Activated B cell treated with CpG ODN at 0.5 μM for 24 hours (primary cell): ENCODE measurements around the gene ZGPAT. TPM values are rescaled to one million over a fixed set of nuclear protein-coding genes. Genes with fewer than 3 reads are reported as not detected.

Source experiments
- ATAC-seq: fragments of 200-7000 bp; cut with Tn5 transposase; one replicate; pipeline ENCODE4 v1.10.0; 2021; ENCODE audit warnings: low read depth, mild to moderate bottlenecking, moderate library complexity
- CTCF ChIA-PET: fragments of 350-600 bp; sonication (Branson Sonifier 250); formaldehyde crosslinking; loops from one replicate; lab custom pipeline; 2021; ENCODE audit warnings: antibody characterized with exemption; lab: Charles Lee
- POLR2A ChIA-PET: fragments of 350-600 bp; sonication (Branson Sonifier 250); formaldehyde crosslinking; loops from one replicate; lab custom pipeline; 2021; ENCODE audit warnings: antibody characterized with exemption; lab: Charles Lee
- DNase-seq: peaks from one replicate; pipeline ENCODE4 v3.0.0; 2022
- H3K27ac Mint-ChIP-seq: one replicate; pipeline ENCODE4 v1.8.0; 2020; ENCODE audit warnings: mixed read lengths
- H3K27me3 Mint-ChIP-seq: one replicate; pipeline ENCODE4 v1.8.0; 2021; ENCODE audit warnings: mixed read lengths
- H3K36me3 Mint-ChIP-seq: one replicate; pipeline ENCODE4 v1.8.0; 2021; ENCODE audit warnings: low read depth, mixed read lengths
- H3K4me1 Mint-ChIP-seq: one replicate; pipeline ENCODE4 v1.8.0; 2021; ENCODE audit warnings: mixed read lengths
- H3K4me3 Mint-ChIP-seq: one replicate; pipeline ENCODE4 v1.8.0; 2020; ENCODE audit warnings: mild to moderate bottlenecking, mixed read lengths
- H3K9me3 Mint-ChIP-seq: one replicate; pipeline ENCODE4 v1.8.0; 2020; ENCODE audit warnings: mixed read lengths
- intact Hi-C: fragments of 100-400 bp; cut with micrococcal nuclease; formaldehyde crosslinking; loops from one replicate; pipeline ENCODE4 v1.15.1; 2024
- total RNA-seq: library from RNA; stranded (reverse); gene quantifications from 2 replicates; pipeline ENCODE4 v1.2.3, GENCODE V29; 2022
- TF ChIP-seq, protein P1 (sequence below): fragments of 200-600 bp; IDR thresholded peaks from one replicate; pipeline ENCODE4 v1.8.0; 2022; ENCODE audit warnings: antibody characterized with exemption, mild to moderate bottlenecking

ZGPAT gene
- total RNA-seq, 1 donor from 2014 or later, result 44.0 TPM

DNA sequence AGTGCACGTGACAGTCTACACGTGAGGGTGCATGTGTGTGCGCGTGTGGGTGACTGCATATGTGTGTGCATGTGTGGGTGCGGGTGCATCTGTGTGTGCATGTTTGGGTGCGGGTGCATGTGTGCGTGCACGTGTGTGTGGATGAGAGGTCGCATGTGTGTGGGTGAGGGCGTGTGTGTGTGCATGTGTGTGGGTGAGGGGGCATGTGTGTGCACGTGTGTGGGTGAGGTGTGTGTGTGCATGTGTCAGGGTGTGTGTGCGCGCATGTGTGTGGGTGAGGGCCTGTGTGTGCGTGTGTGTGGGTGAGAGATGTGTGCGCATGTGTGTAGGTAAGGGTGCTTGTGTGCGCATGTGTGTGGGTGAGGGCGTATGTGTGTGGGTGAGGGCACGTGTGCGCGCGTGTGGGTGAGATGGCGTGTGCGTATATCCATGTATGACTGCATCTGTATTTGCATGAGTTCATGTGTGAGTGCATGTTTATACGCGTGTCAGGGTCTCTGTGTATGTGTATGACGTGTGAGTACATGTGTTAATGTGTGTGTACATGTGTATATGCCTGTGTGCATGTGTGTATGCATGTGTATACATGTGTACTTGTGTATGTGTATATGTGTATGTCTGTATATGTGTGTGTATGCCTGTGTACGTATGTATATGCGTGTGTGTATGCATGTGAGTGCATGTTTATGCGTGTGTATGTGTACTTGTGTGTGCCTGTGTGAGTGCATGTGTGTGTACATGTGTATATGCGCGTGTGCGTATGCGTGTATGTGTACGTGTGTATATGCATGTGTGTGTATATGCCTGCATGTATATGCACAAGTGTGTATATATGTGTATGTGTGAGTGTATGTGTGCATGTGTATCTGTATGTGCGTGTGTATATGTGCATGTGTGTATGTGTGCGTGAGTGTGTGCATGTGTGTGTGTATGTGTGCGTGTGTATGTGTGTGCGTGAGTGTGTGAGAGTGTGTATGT lies 24.6 kb downstream of the ZGPAT start:
- no peak for ATAC-seq
- Mint-ChIP-seq H3K4me1 (peaks cover 35% of the 10 kb centered on the region), H3K4me3 (no peak overlapping the region), H3K36me3 (peaks cover 33% of the 10 kb centered on the region), H3K27ac (no peak overlapping the region), H3K9me3 (no peaks in the 10 kb centered on the region), H3K27me3 (no peaks in the 10 kb centered on the region)
- ChIA-PET CTCF (no interaction called here), POLR2A (no interaction called here)
- intact Hi-C loops, result loop anchor here (10.0 kb wide), 1 partner anchor 78 kb away; the partner anchor contains the start of genes RTEL1 and STMN3
- DNase-seq, result no peak
- TF ChIP-seq, protein P1, sequence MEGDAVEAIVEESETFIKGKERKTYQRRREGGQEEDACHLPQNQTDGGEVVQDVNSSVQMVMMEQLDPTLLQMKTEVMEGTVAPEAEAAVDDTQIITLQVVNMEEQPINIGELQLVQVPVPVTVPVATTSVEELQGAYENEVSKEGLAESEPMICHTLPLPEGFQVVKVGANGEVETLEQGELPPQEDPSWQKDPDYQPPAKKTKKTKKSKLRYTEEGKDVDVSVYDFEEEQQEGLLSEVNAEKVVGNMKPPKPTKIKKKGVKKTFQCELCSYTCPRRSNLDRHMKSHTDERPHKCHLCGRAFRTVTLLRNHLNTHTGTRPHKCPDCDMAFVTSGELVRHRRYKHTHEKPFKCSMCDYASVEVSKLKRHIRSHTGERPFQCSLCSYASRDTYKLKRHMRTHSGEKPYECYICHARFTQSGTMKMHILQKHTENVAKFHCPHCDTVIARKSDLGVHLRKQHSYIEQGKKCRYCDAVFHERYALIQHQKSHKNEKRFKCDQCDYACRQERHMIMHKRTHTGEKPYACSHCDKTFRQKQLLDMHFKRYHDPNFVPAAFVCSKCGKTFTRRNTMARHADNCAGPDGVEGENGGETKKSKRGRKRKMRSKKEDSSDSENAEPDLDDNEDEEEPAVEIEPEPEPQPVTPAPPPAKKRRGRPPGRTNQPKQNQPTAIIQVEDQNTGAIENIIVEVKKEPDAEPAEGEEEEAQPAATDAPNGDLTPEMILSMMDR, result no peak

DNA sequence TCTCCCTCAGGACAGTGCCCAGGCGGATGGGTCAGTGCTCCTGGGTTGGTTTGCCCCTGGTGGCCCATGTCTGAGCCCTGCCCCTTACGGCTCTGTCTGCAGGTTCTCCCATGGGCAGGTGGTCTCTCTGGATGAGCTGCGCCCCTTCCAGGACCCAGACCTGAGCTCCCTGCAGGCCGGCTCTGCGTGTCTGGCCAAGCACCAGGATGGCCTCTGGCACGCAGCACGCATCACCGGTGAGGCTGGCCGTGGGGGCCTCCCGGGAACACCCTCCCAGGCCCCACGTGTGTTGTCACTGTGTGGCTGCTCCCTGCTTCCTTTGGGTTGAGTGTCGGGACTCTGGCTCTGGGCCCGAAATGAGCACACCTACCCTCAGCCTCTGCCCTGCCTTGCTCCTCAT lies 25.3 kb downstream of the ZGPAT start:
- CTCF ChIA-PET, result no interaction called here
- H3K9me3 Mint-ChIP-seq, result no peaks in the 10 kb centered on the region
- no peak overlapping the region for H3K27ac Mint-ChIP-seq
- no peak for ATAC-seq
- H3K27me3 Mint-ChIP-seq, result no peaks in the 10 kb centered on the region
- TF ChIP-seq, protein P1, result no peak
- DNase-seq, result no peak
- H3K4me1 Mint-ChIP-seq, result peaks cover 28% of the 10 kb centered on the region
- H3K4me3 Mint-ChIP-seq, result no peak overlapping the region
- POLR2A ChIA-PET, result no interaction called here
- H3K36me3 Mint-ChIP-seq, result peaks cover 30% of the 10 kb centered on the region
- intact Hi-C loops, result loop anchor here (10.0 kb wide), 1 partner anchor 78 kb away; the partner anchor contains the start of genes RTEL1 and STMN3

GRCh38 chr20:63733579-63734081 lies 25.8 kb downstream of the ZGPAT start:
- POLR2A ChIA-PET, result no interaction called here
- CTCF ChIA-PET, result no interaction called here
- no peak for ATAC-seq
- no peak for DNase-seq
- intact Hi-C loops, result loop anchor here (10.0 kb wide), 1 partner anchor 79 kb away; the partner anchor contains the start of genes RTEL1 and STMN3
- H3K27ac Mint-ChIP-seq, result no peak overlapping the region
- H3K4me1 Mint-ChIP-seq, result peaks cover 28% of the 10 kb centered on the region
- no peaks in the 10 kb centered on the region for H3K9me3 Mint-ChIP-seq
- no peaks in the 10 kb centered on the region for H3K27me3 Mint-ChIP-seq
- H3K36me3 Mint-ChIP-seq, result peaks cover 29% of the 10 kb centered on the region
- TF ChIP-seq, protein P1, result no peak
- no peak overlapping the region for H3K4me3 Mint-ChIP-seq

DNA sequence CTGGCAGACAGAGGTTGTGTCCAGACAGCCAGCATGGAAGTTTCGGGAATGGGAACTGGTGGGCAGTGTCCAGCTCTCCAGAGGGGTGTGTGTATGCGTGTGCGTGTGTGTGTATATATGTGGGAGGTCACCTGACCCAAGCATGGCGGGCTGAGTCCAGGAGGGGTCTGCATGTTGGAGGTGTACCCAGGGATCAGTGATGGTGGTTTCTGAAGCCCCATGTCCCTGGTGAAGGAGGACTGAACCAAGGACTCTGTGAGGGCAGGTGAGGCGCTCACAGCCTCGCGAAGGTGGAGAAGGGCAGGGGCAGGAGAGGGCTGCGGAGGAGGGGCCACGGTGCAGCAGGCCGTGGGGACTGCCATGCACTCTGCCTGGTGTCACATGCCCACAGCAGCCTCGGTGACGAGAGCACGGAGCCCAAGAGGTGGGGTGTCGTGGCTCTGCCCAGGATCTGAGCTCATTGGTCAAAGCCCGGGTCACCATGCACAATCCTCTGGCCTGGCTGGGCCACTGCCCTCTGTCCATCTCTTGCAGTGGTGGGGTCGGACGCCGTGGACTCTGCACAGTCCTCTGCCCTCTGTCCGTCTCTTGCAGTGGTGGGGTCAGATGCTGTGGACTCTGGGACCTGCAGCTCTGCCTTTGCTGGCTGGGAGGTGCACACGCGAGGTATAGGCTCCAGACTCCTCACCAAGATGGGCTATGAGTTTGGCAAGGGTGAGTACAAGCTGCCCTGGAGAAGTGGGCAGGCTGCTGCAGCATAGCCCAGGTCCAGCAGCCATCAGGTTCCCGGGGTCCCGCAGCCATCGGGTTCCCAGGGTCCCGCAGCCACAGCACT lies 26.5 kb downstream of the ZGPAT start:
- Mint-ChIP-seq H3K9me3 (no peaks in the 10 kb centered on the region), H3K36me3 (peaks cover 27% of the 10 kb centered on the region), H3K4me3 (no peak overlapping the region), H3K4me1 (peaks cover 28% of the 10 kb centered on the region), H3K27me3 (no peaks in the 10 kb centered on the region), H3K27ac (no peak overlapping the region)
- no peak for ATAC-seq
- POLR2A ChIA-PET, result interaction anchor here (0.6 kb wide), 1 partner anchor 93 kb away, joined by 4 read pairs; no protein-coding TSS in a partner anchor
- intact Hi-C loops, result loop anchor here (10.0 kb wide), 1 partner anchor 80 kb away; the partner anchor contains the start of genes RTEL1 and STMN3
- CTCF ChIA-PET, result no interaction called here
- no peak for DNase-seq
- TF ChIP-seq, protein P1, result no peak
